HEK293T (cell line): Measurements from ENCODE around the gene WDR73.
"Not testable (repeated sequence)": the region's sequence is repeated elsewhere in the genome, so short reads cannot be mapped to it uniquely, and the experiment has no call there.

Experiments used
- CTCF ChIA-PET: fragments of 350-600 bp; formaldehyde crosslinking; extraction: SDS; loops from one replicate; lab custom pipeline; 2021; ENCODE audit warnings: antibody characterized with exemption, inconsistent platforms; lab: Yijun Ruan, JAX
- POLR2A ChIA-PET: fragments of 350-600 bp; formaldehyde crosslinking; extraction: SDS; loops from one replicate; lab custom pipeline; 2020; ENCODE audit warnings: antibody characterized with exemption, inconsistent platforms; lab: Yijun Ruan, JAX
- DNase-seq: peaks from one replicate; pipeline ENCODE4 v3.0.0; 2012; ENCODE audit warnings: mixed read lengths; ENCODE audit errors: extremely low spot score
- ARNT ChIP-seq: fragments of 450-650 bp; IDR thresholded peaks from 2 replicates; pipeline ENCODE4 v1.6.1; 2017; ENCODE audit warnings: mild to moderate bottlenecking
- BHLHE40 ChIP-seq: fragments of 450-650 bp; IDR thresholded peaks from 2 replicates; pipeline ENCODE4 v1.6.1; 2016; ENCODE audit warnings: mild to moderate bottlenecking, moderate library complexity, borderline replicate concordance
- CTBP1 ChIP-seq: fragments of 450-650 bp; IDR thresholded peaks from 2 replicates; pipeline ENCODE4 v1.6.1; 2016; ENCODE audit warnings: borderline replicate concordance
- ELF4 ChIP-seq: fragments of 450-650 bp; IDR thresholded peaks from 2 replicates; pipeline ENCODE4 v1.6.1; 2017; ENCODE audit warnings: antibody characterized with exemption
- FOXA1 ChIP-seq: fragments of 450-650 bp; IDR thresholded peaks from 2 replicates; pipeline ENCODE4 v1.6.1; 2016; ENCODE audit warnings: mild to moderate bottlenecking
- FOXK2 ChIP-seq: fragments of 450-650 bp; IDR thresholded peaks from 2 replicates; pipeline ENCODE4 v1.6.1; 2016; ENCODE audit warnings: mild to moderate bottlenecking
- FOXM1 ChIP-seq: fragments of 450-650 bp; IDR thresholded peaks from 2 replicates; pipeline ENCODE4 v1.6.1; 2017; ENCODE audit warnings: mild to moderate bottlenecking, borderline replicate concordance
- HDGF ChIP-seq: fragments of 450-650 bp; IDR thresholded peaks from 2 replicates; pipeline ENCODE4 v1.6.1; 2017; ENCODE audit warnings: antibody characterized with exemption, borderline replicate concordance
- L3MBTL2 ChIP-seq: fragments of 450-650 bp; conservative IDR thresholded peaks from 2 replicates; pipeline ENCODE4 v1.6.1; 2016; ENCODE audit warnings: mild to moderate bottlenecking
- LEF1 ChIP-seq: fragments of 450-650 bp; IDR thresholded peaks from 2 replicates; pipeline ENCODE4 v1.6.1; 2017; ENCODE audit warnings: mild to moderate bottlenecking, borderline replicate concordance
- NFRKB ChIP-seq: fragments of 450-650 bp; IDR thresholded peaks from 2 replicates; pipeline ENCODE4 v1.6.1; 2016; ENCODE audit warnings: mild to moderate bottlenecking, moderate library complexity
- PKNOX1 ChIP-seq: fragments of 450-650 bp; IDR thresholded peaks from 2 replicates; pipeline ENCODE4 v1.6.1; 2016
- SP1 ChIP-seq: fragments of 450-650 bp; IDR thresholded peaks from 2 replicates; pipeline ENCODE4 v1.6.1; 2017
- SUZ12 ChIP-seq: fragments of 450-650 bp; IDR thresholded peaks from 2 replicates; pipeline ENCODE4 v1.6.1; 2016; ENCODE audit warnings: mild to moderate bottlenecking
- TARDBP ChIP-seq: fragments of 450-650 bp; IDR thresholded peaks from 2 replicates; pipeline ENCODE4 v1.6.1; 2016
- ZNF384 ChIP-seq: fragments of 450-650 bp; IDR thresholded peaks from 2 replicates; pipeline ENCODE4 v1.6.1; 2016

WDR73 gene

GRCh38 chr15:84643838-84644237, 10.2 kb downstream of the WDR73 start:
- ChIA-PET CTCF (interaction anchor here (0.6 kb wide), 1 partner anchor 242 kb away, joined by 3 read pairs; no protein-coding TSS in a partner anchor), POLR2A (interaction anchor here (3.4 kb wide), 1 partner anchor 10 kb away, joined by 16 read pairs; the partner anchor contains the start of gene WDR73)
- DNase-seq, result no peak
- no peak for TF ChIP-seq ARNT
- no peak for TF ChIP-seq BHLHE40
- TF ChIP-seq SP1, result no peak
- TF ChIP-seq ELF4, result no peak
- TF ChIP-seq FOXM1, result no peak
- no peak for TF ChIP-seq FOXK2
- no peak for TF ChIP-seq L3MBTL2
- no peak for TF ChIP-seq LEF1
- TF ChIP-seq SUZ12, result no peak
- TF ChIP-seq PKNOX1, result no peak
- no peak for TF ChIP-seq ZNF384
- TF ChIP-seq FOXA1, result no peak
- TF ChIP-seq NFRKB, result no peak
- no peak for TF ChIP-seq HDGF
- no peak for TF ChIP-seq CTBP1
- no peak for TF ChIP-seq TARDBP

GRCh38 chr15:84642640-84643039, 11.4 kb downstream of the WDR73 start:
- POLR2A ChIA-PET, result interaction anchor here (3.4 kb wide), 1 partner anchor 11 kb away, joined by 16 read pairs; the partner anchor contains the start of gene WDR73
- CTCF ChIA-PET, DNase-seq: not testable (repeated sequence)

GRCh38 chr15:84641871-84642270, 12.2 kb downstream of the WDR73 start:
- POLR2A ChIA-PET, DNase-seq, CTCF ChIA-PET: not testable (repeated sequence)

GRCh38 chr15:84638103-84638502, 16.0 kb downstream of the WDR73 start:
- TF ChIP-seq FOXM1 (no peak), LEF1 (no peak), BHLHE40 (no peak), NFRKB (no peak), L3MBTL2 (no peak), PKNOX1 (no peak), ELF4 (no peak), HDGF (no peak), ARNT (no peak), FOXK2 (no peak)
- CTCF ChIA-PET, result interaction anchor here (1.1 to 2.0 kb wide), 3 partner anchors 32 to 51 kb away, joined by 3 to 12 read pairs (median 4); no protein-coding TSS in a partner anchor
- POLR2A ChIA-PET, result interaction anchor here (1.2 kb wide), 1 partner anchor 16 kb away, joined by 3 read pairs; the partner anchor contains the start of gene WDR73
- no peak for DNase-seq

GRCh38 chr15:84634228-84634837, 19.8 kb downstream of the WDR73 start:
- TF ChIP-seq NFRKB (no peak), BHLHE40 (no peak), L3MBTL2 (peak; percentile 26; the same call in 1 of the 2 replicates), ZNF384 (no peak), TARDBP (no peak), PKNOX1 (no peak), HDGF (no peak), ARNT (no peak)
- ChIA-PET POLR2A (interaction anchor here (6.1 kb wide), 1 partner anchor 20 kb away, joined by 45 read pairs; the partner anchor contains the start of gene WDR73), CTCF (interaction anchor here (0.9 to 1.0 kb wide), 2 partner anchors 20 to 35 kb away, joined by 3 to 4 read pairs; partner anchors contain the start of gene WDR73)
- no peak for DNase-seq

- TF ChIP-seq NFRKB (no peak), LEF1 (0 out of 2 replicates have a peak, but pooled peaks have one; percentile 40), FOXK2 (no peak)
- ChIA-PET CTCF (interaction anchor here (0.5 to 1.0 kb wide), 2 partner anchors 35 to 178 kb away, joined by 4 read pairs; no protein-coding TSS in a partner anchor), POLR2A (interaction anchor here (0.6 to 6.1 kb wide), 2 partner anchors 21 to 32 kb away, joined by 3 to 45 read pairs; partner anchors contain the start of gene WDR73)
- DNase-seq, result peak; percentile 38
Measured at GRCh38 chr15:84633311-84634227, 20.5 kb downstream of the WDR73 start.
